HG03565 (cell line): Measurements from ENCODE around the gene WBP2NL.
"Not testable (repeated sequence)": the region's sequence is repeated elsewhere in the genome, so short reads cannot be mapped to it uniquely, and the experiment has no call there.

Experiments
- ATAC-seq: cut with Tn5 transposase; IDR thresholded peaks from one replicate; pipeline ENCODE4 v1.9.1; 2021; ENCODE audit warnings: mild to moderate bottlenecking, moderate library complexity; ENCODE audit not compliant: unreplicated experiment

Gene WBP2NL

GRCh38 chr22:42070517-42071422 is 72.2 kb downstream of the WBP2NL start, which contains the start of gene NAGA:
TSS of gene NAGA (minus strand) at chr22:42070812. CDS start at chr22:42070297, 515 bp downstream.
- ATAC-seq = peak; percentile 82

DNA sequence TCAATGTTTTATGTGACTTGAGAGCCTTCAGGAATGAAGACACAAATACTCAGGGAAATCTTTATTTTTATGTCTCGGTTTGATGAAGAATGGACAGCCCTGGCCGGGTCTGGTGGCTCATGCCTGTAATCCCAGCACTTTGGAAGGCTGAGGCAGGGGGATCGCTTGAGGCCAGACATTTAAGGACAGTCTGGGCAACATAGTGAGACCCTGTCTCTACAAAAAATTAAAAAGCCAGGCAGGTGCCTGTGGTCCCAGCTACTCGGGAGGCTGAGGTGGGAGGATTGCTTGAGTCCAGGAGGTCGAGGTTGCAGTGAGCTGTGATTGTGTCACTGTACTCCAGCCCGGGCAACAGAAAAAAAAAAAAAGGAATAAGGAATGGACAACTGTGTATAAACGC is 72.9 kb downstream of the WBP2NL start:
- not testable (repeated sequence) for ATAC-seq

GRCh38 chr22:42072606-42073330 is 74.2 kb downstream of the WBP2NL start:
- ATAC-seq = no peak

DNA sequence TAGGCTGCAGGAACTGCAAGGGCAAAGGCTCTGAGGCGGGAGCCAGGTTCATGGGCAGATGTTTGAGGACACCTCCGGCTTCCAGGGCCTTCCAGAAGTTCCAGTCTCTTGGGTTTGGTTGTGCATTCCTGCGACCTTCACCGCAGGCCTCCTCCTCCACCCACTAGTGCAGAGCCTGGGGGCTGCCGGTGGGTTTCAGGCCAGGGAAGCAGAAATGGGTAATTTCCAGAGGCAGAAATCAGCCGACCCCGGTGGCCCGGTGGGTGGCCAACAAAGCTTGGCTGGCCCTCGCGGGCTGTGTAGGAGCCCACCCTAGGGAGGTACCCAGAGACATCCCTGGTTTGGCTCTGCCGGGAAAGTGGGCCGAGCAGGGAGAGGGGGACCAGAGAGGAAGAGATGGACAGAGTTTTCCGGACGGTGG is 75.0 kb downstream of the WBP2NL start:
- no peak for ATAC-seq

DNA sequence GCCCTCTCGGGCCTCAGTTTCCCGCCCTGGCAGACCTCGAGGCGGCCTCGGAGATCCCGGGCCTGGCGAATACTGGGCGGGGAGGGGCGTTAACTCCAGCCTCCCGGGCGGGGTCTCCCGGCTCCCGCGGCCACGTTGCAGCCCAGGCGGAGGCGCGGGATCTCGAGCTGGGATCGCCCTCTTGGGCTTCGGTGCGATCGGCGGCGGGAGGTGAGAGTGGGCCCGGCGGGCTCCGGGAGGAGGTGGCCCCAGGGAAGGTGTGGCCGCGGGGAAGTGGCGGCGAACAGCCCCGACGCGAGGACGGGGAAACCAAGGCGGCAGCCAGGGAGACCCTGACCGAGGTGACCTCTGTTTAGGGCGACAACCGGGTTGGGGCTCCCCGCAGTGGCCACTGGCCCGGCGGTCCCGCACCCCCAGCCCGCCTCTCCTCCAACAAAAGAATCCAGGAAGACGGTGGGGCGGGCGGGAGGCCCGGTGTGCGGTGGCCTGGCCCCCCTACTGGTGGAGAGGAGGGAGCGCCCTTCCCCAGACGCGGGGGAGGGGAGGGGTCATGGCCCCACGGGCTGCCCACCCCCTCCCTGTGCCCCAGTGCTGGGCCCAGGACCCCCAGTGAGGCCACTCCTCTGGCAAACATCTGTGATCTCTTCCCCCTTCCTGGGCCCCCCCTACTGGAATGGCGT is 75.7 kb downstream of the WBP2NL start, which contains the start of gene PHETA2:
Gene PHETA2, plus strand, starts transcription at position 117 of the 680 bp plus-strand sequence. CDS start 3,046 bp downstream, outside the sequence.
- ATAC-seq = no peak

GRCh38 chr22:42074846-42075676 is 76.5 kb downstream of the WBP2NL start:
- ATAC-seq = no peak

DNA sequence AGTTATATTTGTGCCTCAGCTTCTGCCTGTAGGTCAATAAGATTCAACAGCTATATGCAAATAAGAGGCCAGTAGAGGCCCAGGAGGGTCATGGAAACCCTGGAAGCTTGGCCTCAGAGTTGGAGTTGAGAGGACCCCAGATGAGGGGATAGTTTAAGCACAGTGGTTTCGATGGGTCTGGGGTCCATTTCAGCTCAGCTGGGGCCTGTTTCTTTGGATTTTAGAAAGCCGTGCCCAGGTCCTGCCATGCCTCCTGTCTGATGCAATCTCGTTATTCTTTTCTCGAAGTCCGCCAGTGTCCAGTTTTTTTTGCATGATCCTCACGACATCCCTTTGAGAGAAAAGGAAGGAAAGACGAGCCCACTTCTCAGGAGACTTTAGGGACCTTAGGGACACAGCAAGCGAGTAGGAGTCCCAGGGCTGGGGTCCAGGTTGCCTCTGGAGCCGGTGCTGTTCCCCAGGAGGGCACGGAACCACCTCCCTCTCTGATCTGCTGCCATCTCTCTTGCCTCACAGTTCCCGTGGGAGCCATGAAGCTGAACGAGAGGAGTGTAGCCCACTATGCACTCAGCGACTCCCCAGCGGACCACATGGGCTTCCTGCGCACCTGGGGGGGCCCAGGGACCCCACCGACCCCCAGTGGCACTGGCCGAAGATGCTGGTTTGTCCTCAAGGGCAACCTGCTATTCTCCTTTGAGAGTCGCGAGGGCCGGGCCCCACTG is 78.3 kb downstream of the WBP2NL start:
- no peak for ATAC-seq

GRCh38 chr22:42077486-42078125 is 79.0 kb downstream of the WBP2NL start:
- ATAC-seq = no peak
